ENCODE data around the gene MTMR6.

MTMR6 gene

GRCh38 chr13:25214491-25215252 is 72.6 kb downstream of the MTMR6 start:
- DNase-seq: peak; percentile 4

GRCh38 chr13:25213715-25214114 is 73.6 kb downstream of the MTMR6 start:
- peak; percentile 1 for DNase-seq

- no peak for DNase-seq
Measured at GRCh38 chr13:25210842-25211569, 76.3 kb downstream of the MTMR6 start.

- no peak for DNase-seq
Measured at GRCh38 chr13:25207291-25207810, 79.9 kb downstream of the MTMR6 start.

GRCh38 chr13:25204863-25205262 is 82.4 kb downstream of the MTMR6 start:
- DNase-seq: no peak

GRCh38 chr13:25203127-25203740 is 84.1 kb downstream of the MTMR6 start:
- DNase-seq: no peak

GRCh38 chr13:25200783-25201182 is 86.5 kb downstream of the MTMR6 start:
- no peak for DNase-seq

GRCh38 chr13:25198647-25199046 is 88.6 kb downstream of the MTMR6 start:
- no peak for DNase-seq

- DNase-seq: no peak
Measured at GRCh38 chr13:25196971-25197370, 90.3 kb downstream of the MTMR6 start.

Measured in fibroblast of skin of right biceps (primary cell).